Liver (tissue), 9 donors: Measurements from ENCODE around the gene PDP2. TPM values are rescaled to one million over a fixed set of nuclear protein-coding genes. Genes with fewer than 3 reads are reported as not detected.

Experiments
- DNase-seq: peaks from one replicate; pipeline ENCODE4 v3.0.0-alpha.2; 2017; ENCODE audit warnings: low spot score
- H3K27ac ChIP-seq, 2 donors: one replicate each; pipeline ENCODE4 v1.7.0; 2013; ENCODE audit warnings: inconsistent platforms in 2 of 2, low read length in 2 of 2, control low read depth in 1 of 2, low read depth in 1 of 2, mild to moderate bottlenecking in 1 of 2
- H3K27me3 ChIP-seq, 4 donors: one replicate each; pipeline versions ENCODE4 v1.6.1 to v1.7.0; 2013; ENCODE audit warnings: low read length in 3 of 4, inconsistent platforms in 1 of 4, mild to moderate bottlenecking in 1 of 4, moderate library complexity in 1 of 4; ENCODE audit not compliant: control insufficient read depth in 4 of 4, insufficient read depth in 4 of 4
- H3K36me3 ChIP-seq, 4 donors: one replicate each; pipeline versions ENCODE4 v1.6.1 to v1.7.0; 2013; ENCODE audit warnings: low read length in 3 of 4, mild to moderate bottlenecking in 3 of 4, low read depth in 1 of 4, moderate library complexity in 1 of 4; ENCODE audit not compliant: control insufficient read depth in 4 of 4, insufficient read depth in 3 of 4
- H3K4me1 ChIP-seq, 4 donors: one replicate each; pipeline versions ENCODE4 v1.6.1 to v1.7.0; 2013; ENCODE audit warnings: low read length in 3 of 4, mild to moderate bottlenecking in 3 of 4, moderate library complexity in 1 of 4; ENCODE audit not compliant: control insufficient read depth in 4 of 4, insufficient read depth in 4 of 4
- H3K4me3 ChIP-seq, 3 donors: one replicate each; pipeline versions ENCODE4 v1.6.1 to v1.7.0; 2013; ENCODE audit warnings: low read length in 3 of 3, control low read depth in 1 of 3, low read depth in 1 of 3, mild to moderate bottlenecking in 1 of 3
- H3K9ac ChIP-seq, 2 donors: one replicate each; pipeline ENCODE4 v1.7.0; 2013; ENCODE audit warnings: low read length in 2 of 2, mild to moderate bottlenecking in 2 of 2, moderate library complexity in 2 of 2, control low read depth in 1 of 2, low read depth in 1 of 2
- H3K9me3 ChIP-seq, 4 donors: one replicate each; pipeline versions ENCODE4 v1.6.1 to v1.7.0; 2013; ENCODE audit warnings: low read length in 3 of 4; ENCODE audit not compliant: control insufficient read depth in 4 of 4
- ATF3 ChIP-seq: IDR thresholded peaks from 2 replicates; pipeline ENCODE4 v1.6.1; 2016; ENCODE audit warnings: antibody characterized with exemption
- CTCF ChIP-seq: fragments of 150-350 bp; IDR thresholded peaks from 2 replicates; pipeline ENCODE4 v1.5.1; 2017; ENCODE audit warnings: improper control_type of control experiment, low read depth, low read length; ENCODE audit not compliant: missing input control
- EGR1 ChIP-seq, 2 donors: IDR thresholded peaks; 2 replicates each; pipeline ENCODE4 v1.6.1; 2016 to 2018; ENCODE audit warnings: antibody characterized with exemption in 2 of 2, low read depth in 2 of 2
- FOXA1 ChIP-seq: IDR thresholded peaks from 2 replicates; pipeline ENCODE4 v1.6.1; 2016; ENCODE audit warnings: antibody characterized with exemption
- FOXA2 ChIP-seq: IDR thresholded peaks from 2 replicates; pipeline ENCODE4 v1.6.1; 2016; ENCODE audit warnings: antibody characterized with exemption
- GABPA ChIP-seq, 2 donors: IDR thresholded peaks in 1 of 2; conservative IDR thresholded peaks in 1 of 2; 2 replicates each; pipeline ENCODE4 v1.6.1; 2016; ENCODE audit warnings: antibody characterized with exemption in 2 of 2, mild to moderate bottlenecking in 1 of 2, moderate library complexity in 1 of 2
- HNF4A ChIP-seq, 2 donors: conservative IDR thresholded peaks; 2 replicates each; pipeline ENCODE4 v1.6.1; 2016; ENCODE audit warnings: antibody characterized with exemption in 2 of 2, mild to moderate bottlenecking in 2 of 2
- HNF4G ChIP-seq: IDR thresholded peaks from 2 replicates; pipeline ENCODE4 v1.6.1; 2016; ENCODE audit warnings: antibody characterized with exemption
- JUND ChIP-seq, 2 donors: IDR thresholded peaks; 2 replicates each; pipeline ENCODE4 v1.6.1; 2016; ENCODE audit warnings: antibody characterized with exemption in 2 of 2
- NR2F2 ChIP-seq: IDR thresholded peaks from 2 replicates; pipeline ENCODE4 v1.6.1; 2016; ENCODE audit warnings: antibody characterized with exemption
- RAD21 ChIP-seq, 2 donors: IDR thresholded peaks; 2 replicates each; pipeline ENCODE4 v1.6.1; 2016; ENCODE audit warnings: antibody characterized with exemption in 2 of 2, mild to moderate bottlenecking in 2 of 2
- RXRA ChIP-seq, 2 donors: IDR thresholded peaks; 2 replicates each; pipeline ENCODE4 v1.6.1; 2017 to 2018; ENCODE audit warnings: antibody characterized with exemption in 2 of 2, mild to moderate bottlenecking in 1 of 2
- SP1 ChIP-seq: IDR thresholded peaks from 2 replicates; pipeline ENCODE4 v1.6.1; 2018; ENCODE audit warnings: antibody characterized with exemption, mild to moderate bottlenecking
- TAF1 ChIP-seq: conservative IDR thresholded peaks from 2 replicates; pipeline ENCODE4 v1.6.1; 2016; ENCODE audit warnings: antibody characterized with exemption, mild to moderate bottlenecking
- YY1 ChIP-seq: IDR thresholded peaks from 2 replicates; pipeline ENCODE4 v1.6.1; 2016; ENCODE audit warnings: antibody characterized with exemption, mild to moderate bottlenecking
- ZBTB33 ChIP-seq: IDR thresholded peaks from 2 replicates; pipeline ENCODE4 v1.6.1; 2016; ENCODE audit warnings: antibody characterized with exemption
- WGBS: extraction: QIAGEN DNeasy Blood & Tissue Kit; methylation state at CpG from one replicate; pipeline ENCODE4 v1.1.7; 2013; 5-methylcytosine and 5-hydroxymethylcytosine counted together
- polyA plus RNA-seq, 2 donors: library from polyadenylated mRNA; stranded (reverse) in 1 of 2; unstranded in 1 of 2; fragments of 200-250 nt in 1 of 2; fragments of >200 nt in 1 of 2; fragmentation: Nextera tagmentation in 1 of 2; extraction: Ambion mirVana in 1 of 2; gene quantifications; one replicate each; pipeline versions ENCODE4 v1.2.1 to v1.2.3, GENCODE V29; 2013 to 2015
- total RNA-seq, 2 donors: library from RNA; depleted of rRNA; stranded (reverse); fragments of >200 nt; gene quantifications; one replicate each; pipeline ENCODE4 v1.2.3, GENCODE V29; 2014
- TF ChIP-seq, protein P1 (sequence below): IDR thresholded peaks from 2 replicates; pipeline ENCODE4 v1.6.1; 2016; ENCODE audit warnings: antibody characterized with exemption
- TF ChIP-seq, protein P2 (sequence below): IDR thresholded peaks from 2 replicates; pipeline ENCODE4 v1.6.1; 2016; ENCODE audit warnings: antibody characterized with exemption, mild to moderate bottlenecking
- donor health status: healthy.
- donor health status: healthy.
- donor health status: healthy.
- donor health status: healthy.
- donor health status: healthy.

The PDP2 gene
- total and polyA plus RNA-seq, 4 donors, result 2.3 to 9.4 (median 6.1) TPM

DNA sequence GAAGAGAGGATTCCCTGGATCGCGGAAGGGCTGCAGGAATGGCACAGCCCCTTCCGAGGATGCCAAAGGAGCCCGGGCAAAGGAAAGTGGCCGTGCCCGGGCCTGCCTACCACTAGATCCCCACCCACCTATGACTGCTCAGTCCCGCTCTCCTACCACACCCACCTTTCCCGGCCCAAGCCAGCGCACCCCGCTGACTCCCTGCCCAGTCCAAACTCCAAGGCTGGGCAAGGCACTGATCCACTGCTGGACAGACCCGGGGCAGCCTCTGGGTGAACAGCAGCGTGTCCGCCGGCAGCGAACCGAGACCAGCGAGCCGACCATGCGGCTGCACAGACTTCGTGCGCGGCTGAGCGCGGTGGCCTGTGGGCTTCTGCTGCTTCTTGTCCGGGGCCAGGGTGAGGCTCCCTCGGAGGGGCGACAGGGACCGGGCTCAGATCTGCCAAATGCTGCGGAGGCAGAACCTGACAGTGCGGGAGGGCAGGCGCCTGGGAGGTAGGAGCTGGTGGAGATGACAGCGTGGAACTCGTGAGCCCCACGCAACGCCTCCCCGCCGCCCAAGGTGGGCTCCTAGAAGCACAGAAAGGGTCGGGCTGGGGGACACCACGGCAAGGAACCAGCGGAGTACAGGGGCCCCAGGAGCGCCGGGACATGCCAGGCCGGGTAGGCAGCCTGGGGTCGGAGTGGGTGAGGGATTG is 55.1 kb downstream of the PDP2 start, which contains the start of gene CES2:
Gene CES2 (plus strand): TSS at position 203 of the 698 bp plus-strand sequence. CDS start 120 bp downstream, at position 323.
- peaks cover 7 to 13% (median 12%) of the 10 kb centered on the region in 4 donors for H3K36me3 ChIP-seq
- 16% methylated on average over 44 of the region's 44 CpGs for WGBS
- DNase-seq, result peak; percentile 69
- H3K27ac ChIP-seq, result peak within 1 kb of the TSS; percentile 94 to 96
- peak within 1 kb of the TSS; percentile 89 to 93 for H3K9ac ChIP-seq
- H3K9me3 ChIP-seq, result no peaks in the 10 kb centered on the region
- peaks cover 10 to 66% (median 54%) of the 10 kb centered on the region in 4 donors for H3K4me1 ChIP-seq
- TF ChIP-seq EGR1 (IDR thresholded peaks at IDR 0.05; ENCODE audit: low read depth in 2 of 2) (no peak), NR2F2 (no peak), SP1 (peak; percentile 86), TAF1 (peak; percentile 94), HNF4A (conservative IDR thresholded peaks at IDR 0.05) (peak; percentile 92 to 93), JUND (IDR thresholded peaks at IDR 0.05) (peak in 1 of 2 donors; percentile 68), CTCF (no peak), FOXA1 (no peak), FOXA2 (no peak), GABPA (IDR thresholded peaks at IDR 0.05 in 1 of 2, conservative IDR thresholded peaks at IDR 0.05 in 1 of 2) (peak in 1 of 2 donors; percentile 53), YY1 (peak; percentile 57), RXRA (IDR thresholded peaks at IDR 0.05) (peak; percentile 73 to 81), HNF4G (peak; percentile 85), ATF3 (no peak), ZBTB33 (peak; percentile 48), RAD21 (IDR thresholded peaks at IDR 0.05) (no peak)
- TF ChIP-seq, protein P1, sequence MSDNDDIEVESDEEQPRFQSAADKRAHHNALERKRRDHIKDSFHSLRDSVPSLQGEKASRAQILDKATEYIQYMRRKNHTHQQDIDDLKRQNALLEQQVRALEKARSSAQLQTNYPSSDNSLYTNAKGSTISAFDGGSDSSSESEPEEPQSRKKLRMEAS, result peak; percentile 67
- TF ChIP-seq, protein P2, sequence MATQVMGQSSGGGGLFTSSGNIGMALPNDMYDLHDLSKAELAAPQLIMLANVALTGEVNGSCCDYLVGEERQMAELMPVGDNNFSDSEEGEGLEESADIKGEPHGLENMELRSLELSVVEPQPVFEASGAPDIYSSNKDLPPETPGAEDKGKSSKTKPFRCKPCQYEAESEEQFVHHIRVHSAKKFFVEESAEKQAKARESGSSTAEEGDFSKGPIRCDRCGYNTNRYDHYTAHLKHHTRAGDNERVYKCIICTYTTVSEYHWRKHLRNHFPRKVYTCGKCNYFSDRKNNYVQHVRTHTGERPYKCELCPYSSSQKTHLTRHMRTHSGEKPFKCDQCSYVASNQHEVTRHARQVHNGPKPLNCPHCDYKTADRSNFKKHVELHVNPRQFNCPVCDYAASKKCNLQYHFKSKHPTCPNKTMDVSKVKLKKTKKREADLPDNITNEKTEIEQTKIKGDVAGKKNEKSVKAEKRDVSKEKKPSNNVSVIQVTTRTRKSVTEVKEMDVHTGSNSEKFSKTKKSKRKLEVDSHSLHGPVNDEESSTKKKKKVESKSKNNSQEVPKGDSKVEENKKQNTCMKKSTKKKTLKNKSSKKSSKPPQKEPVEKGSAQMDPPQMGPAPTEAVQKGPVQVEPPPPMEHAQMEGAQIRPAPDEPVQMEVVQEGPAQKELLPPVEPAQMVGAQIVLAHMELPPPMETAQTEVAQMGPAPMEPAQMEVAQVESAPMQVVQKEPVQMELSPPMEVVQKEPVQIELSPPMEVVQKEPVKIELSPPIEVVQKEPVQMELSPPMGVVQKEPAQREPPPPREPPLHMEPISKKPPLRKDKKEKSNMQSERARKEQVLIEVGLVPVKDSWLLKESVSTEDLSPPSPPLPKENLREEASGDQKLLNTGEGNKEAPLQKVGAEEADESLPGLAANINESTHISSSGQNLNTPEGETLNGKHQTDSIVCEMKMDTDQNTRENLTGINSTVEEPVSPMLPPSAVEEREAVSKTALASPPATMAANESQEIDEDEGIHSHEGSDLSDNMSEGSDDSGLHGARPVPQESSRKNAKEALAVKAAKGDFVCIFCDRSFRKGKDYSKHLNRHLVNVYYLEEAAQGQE, result peak; percentile 95
- peak within 1 kb of the TSS; percentile 77 to 93 (median 81) for H3K4me3 ChIP-seq
- H3K27me3 ChIP-seq, result no peaks in the 10 kb centered on the region
